Fibroblast of peridontal ligament (primary cell): Measurements from ENCODE around the gene ZWILCH.
"Not testable (repeated sequence)": the region's sequence is repeated elsewhere in the genome, so short reads cannot be mapped to it uniquely, and the experiment has no call there.

Source experiments
- DNase-seq: peaks from one replicate; pipeline ENCODE4 v3.0.0-alpha.2; 2010; ENCODE audit errors: extremely low read depth

The ZWILCH gene

DNA sequence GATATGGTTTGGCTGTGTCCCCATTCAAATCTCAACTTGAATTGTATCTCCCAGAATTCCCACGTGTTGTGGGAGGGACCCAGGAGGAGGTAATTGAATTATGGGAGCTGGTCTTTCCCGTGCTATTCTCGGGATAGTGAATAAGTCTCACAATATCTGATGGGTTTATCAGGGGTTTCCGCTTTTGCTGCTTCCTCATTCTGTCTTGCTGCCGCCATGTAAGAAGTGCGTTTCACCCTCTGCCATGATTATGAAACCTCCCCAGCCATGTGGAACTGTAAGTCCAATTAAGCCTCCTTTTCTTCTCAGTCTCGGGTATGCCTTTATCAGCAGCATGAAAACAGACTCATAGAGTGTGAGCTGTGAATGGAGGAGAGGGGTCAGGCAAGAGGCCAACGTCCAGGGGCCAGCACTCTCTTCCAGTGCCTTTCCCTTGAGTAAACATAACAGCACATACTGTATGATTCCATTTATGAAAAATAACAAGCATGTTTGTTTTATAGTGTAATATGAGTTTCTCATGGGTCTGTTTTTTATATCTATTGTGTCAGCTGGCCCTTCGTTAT lies 76.9 kb downstream of the ZWILCH start:
- DNase-seq: no peak

DNA sequence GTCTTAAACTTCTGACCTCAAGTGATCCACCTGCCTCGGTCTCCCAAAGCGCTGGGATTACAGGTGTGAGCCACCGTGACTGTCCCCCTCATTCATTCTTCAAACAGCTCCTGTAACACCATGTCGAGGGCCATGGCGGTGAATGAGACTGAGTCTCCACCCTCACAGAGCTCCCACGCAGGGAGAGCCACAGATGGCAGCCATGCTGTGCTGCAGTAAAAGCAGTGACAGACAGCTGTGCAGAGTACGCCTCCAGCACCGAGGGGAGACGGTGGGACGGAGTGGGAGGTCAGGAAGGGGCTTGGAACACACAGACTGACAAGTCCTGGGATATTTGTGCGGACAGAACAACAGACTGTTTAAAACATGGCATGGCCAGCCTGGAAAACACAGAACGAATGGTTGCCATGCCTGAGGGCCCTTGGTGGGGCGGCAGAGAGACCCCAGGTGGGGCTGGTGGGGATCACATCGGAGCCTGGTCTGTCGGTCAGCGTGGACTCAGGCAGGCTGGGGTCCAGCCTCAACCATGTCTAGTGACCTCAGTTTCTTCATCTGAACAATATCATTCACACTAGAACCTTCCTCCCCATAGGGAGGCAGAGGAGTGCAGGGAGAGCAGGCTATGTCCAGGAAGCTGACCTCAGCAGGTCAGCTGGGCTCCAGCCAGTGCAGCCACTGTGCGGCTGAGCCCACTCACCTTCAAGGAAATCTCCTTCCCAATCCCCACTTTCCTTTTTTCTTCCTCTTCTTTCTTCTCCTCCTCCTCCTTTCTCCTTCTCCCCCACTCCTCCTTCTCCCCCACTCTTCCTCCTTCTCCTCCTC lies 81.2 kb downstream of the ZWILCH start:
- no peak for DNase-seq

DNA sequence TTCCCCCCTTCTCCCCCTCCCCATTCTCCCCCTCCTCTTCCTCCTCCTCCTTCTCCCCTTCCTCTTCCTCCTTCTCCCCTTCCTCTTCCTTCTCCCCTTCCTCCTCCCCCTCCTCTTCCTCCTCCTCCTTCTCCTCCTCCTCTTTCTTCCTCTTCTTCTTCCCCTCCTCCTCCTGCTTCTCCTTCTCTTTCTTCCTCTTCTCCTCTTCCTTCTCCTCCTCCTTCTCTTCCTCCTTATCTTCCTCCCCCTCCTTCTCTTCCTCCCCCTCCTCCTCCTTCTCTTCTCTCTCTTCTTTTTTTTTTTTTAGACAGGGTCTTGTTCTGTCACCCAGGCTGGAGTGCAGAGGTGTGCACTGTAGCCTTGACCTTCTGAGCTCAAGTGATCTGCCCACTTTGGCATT lies 81.9 kb downstream of the ZWILCH start:
- DNase-seq: no peak

DNA sequence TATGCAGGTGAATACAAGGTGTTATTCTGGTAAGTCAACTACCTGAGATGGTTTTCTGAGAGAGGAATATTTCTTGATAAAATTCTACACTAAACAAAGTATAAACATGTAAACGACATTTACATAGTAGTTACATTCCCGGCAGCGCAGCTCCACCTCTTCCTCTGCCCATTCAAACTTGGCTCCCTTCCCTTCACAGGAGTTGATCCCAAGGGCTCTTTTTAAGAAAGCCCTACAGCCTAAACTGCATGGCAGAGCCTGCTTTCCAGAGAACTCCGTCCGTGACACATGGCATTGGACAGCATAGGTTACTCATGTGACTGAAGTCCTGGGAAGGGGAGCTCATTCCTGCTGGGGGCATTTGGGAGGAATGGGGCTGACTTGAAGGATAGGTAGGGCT lies 82.6 kb downstream of the ZWILCH start:
- no peak for DNase-seq

DNA sequence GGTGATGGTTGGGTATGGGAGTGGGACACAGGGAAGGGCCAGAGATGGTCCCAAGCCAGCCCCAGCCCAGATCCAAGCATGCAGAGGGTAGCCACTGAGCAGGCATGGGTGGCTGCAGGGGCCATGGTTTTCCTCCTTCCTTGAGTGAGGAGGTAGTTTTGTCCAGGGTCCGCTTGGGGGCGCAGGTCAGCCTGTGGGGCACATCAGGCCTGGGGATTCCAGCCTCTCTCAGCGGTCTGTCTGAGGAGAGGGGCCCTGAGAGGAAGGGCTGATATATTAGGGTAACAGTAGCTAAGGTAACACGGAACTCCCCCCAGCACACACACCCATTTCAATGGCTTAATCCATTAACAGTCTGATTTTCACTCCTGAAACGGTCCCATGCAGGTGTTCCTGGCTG lies 83.4 kb downstream of the ZWILCH start:
- DNase-seq: no peak

DNA sequence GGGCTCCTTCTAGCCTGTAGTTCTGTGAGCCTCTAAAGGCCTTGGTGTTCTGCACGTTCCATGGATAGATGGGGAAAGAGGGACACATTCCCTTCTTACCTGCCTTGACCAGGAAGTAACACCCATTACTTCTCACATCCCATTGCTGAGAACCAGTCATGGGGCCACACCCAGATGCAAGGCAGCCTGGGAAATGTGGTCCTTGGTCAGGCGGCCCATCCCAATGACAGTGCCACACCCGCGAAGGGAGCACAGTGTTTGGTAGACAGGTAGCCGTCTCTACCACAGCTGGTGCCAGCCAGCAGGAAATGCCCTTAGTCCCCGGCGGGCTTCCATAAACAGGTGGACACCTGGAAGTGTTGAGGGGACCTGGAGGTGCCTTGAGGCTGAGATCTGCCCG lies 83.8 kb downstream of the ZWILCH start:
- no peak for DNase-seq

DNA sequence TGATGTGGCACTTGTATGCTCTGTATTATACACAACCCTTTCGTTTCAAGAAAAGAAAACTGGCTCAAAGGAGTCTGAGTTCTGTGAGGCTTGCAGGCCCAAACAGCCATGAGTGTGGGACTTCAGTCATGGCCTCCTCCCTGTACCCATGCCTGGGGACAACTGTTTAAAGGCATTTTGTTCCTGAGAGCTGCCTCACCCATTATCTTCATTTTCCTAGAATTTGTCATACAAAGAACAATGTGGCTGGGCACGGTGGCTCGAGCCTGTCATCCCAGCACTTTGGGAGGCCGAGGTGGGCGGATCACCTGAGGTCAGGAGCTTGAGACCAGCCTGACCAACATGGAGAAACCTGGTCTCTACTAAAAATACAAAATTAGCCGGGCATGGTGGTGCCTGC lies 84.3 kb downstream of the ZWILCH start:
- DNase-seq: not testable (repeated sequence)

DNA sequence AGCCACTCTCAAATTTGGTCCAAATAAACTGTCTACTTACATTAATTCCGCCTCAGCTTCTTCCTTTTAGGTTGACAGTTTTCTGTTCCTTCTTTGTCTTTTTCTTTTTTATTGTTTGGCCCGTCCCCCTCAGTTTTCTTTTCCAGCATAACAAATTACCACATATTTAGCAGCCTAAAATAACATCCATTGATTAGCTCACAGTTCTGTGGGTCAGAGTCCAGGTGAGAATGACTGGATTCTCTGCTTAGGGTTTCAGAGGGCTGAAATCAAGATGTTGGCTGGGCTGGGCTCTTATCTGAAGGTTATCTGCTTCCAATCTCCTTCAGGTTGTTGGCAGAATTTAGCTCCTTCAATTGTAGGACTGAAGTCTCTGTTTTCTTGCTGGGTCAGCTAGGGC lies 85.3 kb downstream of the ZWILCH start:
- DNase-seq: no peak

DNA sequence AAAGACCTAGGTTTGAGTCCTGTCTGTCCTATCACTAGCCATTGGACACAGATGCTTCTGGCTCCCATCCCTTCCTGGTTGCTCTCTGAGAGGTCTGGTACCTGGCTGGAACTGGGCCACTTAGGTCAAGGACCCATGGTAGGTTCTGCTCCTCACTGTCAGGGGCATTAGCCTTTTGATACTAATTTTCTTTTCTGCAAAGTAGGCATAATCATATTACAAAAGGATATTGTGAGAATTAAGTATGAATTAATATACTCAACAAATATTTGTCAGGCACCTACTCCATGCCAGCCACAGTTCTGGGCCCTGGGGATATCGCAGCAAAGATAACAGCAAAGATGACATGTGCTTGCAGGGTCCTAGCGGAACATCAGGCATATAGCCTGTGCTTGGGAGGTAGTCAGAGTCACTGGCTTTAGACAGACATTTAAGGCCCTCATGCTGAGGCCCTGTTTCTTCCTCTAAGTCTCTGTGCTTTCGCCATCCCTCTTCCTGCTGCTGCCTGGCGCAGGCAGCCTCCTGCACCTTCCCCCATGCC lies 86.3 kb downstream of the ZWILCH start:
- DNase-seq: no peak

DNA sequence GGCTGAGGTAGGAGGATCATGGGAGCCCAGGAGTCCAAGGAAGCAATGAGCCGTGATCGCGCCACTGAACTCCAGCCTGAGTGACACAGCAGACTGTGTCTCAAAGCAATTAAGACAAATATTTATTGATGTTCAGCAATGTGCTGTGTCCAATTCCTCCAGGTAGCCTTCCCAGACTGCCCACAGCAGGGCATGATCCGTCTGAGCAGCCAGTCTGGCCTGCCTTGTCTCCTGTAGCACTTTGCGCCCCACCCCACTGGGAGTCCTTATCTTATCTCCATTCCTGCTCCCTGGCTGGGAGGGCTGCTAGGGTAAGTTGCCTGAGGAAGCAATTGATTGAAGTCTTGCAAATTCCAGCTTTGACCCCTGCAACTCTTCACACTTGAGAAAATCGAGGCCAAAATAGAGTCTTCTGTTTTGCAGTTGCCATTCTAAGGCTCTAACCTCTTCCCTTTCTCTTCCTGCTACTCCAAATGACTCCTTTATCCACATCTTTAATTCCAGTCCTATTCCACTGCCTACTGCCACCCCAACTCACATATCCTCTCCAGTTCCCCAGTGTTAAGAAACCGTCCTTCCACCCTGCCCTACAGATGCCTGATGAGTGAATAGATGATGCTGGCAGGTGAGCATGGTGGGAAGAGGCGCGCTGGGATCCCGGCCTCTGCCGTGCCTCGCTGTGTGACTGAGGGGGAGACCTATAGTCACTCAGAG lies 87.5 kb downstream of the ZWILCH start:
- DNase-seq: no peak

DNA sequence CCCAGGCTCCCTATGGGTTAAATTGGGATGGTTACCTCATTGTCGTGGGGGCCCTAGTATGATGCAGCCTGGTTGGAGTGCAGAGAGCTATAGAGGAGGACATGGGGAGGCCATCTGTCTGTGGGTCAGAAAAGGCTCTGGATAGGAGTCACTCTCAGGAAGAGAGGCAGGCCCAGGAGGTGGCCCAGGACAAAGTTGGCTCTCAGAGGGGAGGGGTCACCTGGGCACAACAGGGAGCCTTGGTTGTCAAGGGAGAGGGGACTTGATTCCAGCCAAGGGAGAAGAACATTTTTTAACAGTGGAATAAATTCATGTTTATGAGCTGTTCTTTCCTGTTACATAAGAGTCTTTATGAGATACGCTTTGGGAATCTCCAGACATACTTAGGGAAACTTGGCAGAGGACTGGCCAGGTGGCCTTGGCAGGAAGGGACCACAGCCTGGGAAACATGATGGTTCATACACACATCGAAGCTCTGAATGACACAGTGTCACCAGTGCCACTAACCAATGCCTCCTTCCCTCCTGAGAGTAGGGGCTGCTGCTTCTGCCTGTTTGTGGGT lies 88.2 kb downstream of the ZWILCH start:
- DNase-seq: no peak

DNA sequence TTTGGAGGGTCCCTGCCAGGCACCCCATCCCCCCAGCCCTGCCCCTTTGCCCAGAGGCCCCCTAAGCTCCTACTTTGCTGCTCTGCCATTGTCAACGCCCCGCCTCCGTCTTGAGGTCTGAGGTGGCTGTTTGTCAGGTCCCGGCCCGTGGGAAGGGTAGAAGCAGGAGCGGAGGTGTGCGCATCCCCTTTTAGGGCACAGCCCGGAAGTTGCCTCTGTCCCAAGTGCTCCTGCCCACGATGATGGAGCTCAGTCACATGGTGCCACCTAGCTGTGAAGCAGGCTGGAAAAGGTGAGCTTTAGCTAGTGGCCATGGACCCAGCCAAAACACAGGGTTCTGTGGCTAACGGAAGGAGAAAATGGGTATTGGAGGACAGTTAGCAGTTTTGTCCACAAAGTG lies 89.2 kb downstream of the ZWILCH start:
- DNase-seq: no peak

DNA sequence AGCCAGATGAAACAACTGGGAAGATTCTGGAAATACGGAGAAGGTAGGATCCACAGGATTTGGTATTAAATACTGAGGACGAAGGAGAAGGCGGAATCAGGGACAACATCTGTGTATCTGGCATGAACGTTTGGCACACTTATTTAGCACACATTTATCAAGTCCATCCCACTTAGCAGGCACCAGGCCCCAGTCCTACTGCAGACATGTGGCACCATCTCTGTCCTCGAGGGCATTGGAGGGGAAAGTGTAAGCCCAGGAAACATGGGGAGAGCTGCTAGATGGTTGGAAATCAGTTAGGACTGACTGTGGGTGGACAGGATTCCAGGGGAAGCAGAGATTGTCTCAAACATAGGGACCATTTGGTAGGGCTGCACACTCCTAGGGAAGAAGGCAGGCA lies 89.7 kb downstream of the ZWILCH start:
- DNase-seq: no peak

DNA sequence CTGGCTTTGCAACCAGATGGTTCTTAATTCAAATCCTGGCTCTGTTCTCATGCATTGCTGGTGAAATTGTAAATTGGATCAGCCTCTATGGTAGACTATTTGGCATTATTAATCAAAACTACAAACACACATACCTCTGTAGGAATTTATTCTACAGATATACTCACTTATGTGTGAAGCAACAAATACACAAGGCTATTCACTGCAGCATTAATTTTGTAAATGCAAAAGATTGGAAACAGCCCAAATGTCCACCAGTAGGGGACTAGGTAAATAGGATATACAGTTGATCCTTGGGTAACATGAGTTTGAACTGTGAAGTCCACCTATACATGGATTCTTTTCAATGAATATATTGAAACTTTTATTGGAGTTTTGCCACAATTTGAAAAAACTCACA lies 90.2 kb downstream of the ZWILCH start:
- no peak for DNase-seq

DNA sequence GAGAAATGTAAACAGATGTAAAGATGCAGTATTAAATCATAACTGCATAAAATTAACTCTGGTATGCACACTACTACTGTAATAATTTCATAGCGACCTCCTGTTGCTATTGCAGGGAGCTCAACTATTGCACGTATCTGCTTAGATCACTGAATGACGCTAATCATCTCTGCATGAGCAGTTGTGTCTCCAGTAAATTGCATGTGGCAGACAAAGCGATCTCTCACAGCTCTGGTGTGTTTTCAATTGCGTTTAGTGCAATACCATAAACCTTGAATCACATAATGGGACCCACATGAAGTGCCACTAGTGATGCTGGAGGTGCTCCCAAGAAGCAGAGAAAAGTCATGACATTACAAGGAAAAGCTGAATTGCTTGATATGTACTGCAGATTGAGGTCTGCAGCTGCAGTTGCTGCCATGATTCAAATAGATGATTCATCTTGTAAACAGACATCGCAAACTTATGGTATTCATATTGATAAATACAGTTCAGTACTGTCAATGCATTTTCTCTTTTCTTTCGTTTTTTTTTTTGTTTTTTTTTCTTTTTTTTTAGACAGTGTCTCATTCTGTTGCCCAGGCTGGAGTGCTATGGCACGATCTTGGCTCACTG lies 90.9 kb downstream of the ZWILCH start:
- DNase-seq: peak; percentile 75

DNA sequence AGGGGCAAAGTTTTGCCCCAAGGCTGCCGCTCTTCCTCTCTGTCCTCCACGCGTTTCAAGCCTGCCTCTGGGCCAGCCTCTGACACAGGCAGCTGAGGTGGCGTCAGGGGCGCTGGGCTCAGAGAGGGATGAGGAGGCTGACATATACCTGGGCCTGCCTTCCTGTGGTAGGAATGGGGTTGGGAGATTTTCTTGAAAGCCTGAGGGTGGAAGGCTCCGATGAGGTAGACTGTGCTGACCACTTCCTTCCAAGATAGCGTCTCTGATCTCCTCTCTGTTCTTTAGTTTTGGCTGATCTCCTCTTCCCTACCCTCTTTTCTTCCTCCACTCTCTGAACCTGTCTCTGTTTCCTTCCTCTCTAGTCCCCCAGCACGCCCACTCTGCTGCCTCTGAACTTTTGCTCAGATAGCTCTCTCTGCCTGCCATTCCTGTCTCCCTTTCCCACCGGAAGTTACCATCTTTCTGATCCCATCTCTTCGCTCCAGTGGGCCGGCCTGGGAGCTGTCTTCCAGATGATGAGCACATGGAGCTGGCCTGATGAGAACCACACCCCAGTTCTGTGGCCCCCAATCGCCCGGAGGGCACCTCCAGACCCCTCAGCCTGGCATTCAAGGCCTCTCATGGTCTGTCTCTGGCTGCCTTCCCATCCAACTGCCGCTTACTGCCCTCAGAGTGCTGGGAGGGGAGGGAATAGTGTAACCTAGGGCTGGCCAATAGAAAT lies 93.1 kb downstream of the ZWILCH start:
- DNase-seq: peak; percentile 29
